ENCODE measurements around the gene TRIM26.

DNA sequence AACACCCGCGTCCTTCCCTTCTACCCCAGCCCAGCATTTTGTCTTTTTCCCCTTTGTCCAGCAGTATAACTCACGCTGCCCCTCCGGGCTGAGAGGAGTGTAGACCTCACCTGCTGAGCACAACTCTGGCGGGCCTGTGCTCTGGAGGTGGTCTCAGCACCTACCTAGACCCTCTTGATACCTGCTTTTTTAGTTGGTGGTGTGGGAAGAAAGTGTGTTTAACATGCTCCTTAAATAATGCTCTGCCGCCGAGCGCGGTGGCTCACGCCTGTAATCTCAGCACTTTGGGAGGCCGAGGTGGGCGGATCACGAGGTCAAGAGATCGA is 1.4 kb upstream of the TRIM26 start:
- TF ChIP-seq, protein P1, sequence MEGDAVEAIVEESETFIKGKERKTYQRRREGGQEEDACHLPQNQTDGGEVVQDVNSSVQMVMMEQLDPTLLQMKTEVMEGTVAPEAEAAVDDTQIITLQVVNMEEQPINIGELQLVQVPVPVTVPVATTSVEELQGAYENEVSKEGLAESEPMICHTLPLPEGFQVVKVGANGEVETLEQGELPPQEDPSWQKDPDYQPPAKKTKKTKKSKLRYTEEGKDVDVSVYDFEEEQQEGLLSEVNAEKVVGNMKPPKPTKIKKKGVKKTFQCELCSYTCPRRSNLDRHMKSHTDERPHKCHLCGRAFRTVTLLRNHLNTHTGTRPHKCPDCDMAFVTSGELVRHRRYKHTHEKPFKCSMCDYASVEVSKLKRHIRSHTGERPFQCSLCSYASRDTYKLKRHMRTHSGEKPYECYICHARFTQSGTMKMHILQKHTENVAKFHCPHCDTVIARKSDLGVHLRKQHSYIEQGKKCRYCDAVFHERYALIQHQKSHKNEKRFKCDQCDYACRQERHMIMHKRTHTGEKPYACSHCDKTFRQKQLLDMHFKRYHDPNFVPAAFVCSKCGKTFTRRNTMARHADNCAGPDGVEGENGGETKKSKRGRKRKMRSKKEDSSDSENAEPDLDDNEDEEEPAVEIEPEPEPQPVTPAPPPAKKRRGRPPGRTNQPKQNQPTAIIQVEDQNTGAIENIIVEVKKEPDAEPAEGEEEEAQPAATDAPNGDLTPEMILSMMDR (IDR thresholded peaks at IDR 0.05), result no peak
- TF ChIP-seq POLR2A (IDR thresholded peaks at IDR 0.05; ENCODE audit: low read depth) (no peak), POLR2AphosphoS5 (IDR thresholded peaks at IDR 0.05) (no peak), EP300 (IDR thresholded peaks at IDR 0.05) (no peak)

All from esophagus muscularis mucosa (tissue), 4 donors.